Ascending aorta (tissue), 2 donors: Measurements from ENCODE around the gene UBQLN3. TPM values are rescaled to one million over a fixed set of nuclear protein-coding genes. Genes with fewer than 3 reads are reported as not detected.
A peak's percentile ranks its signal among the peaks of the same experiment; 100 is the strongest.

Source experiments
- DNase-seq, 2 donors: peaks; one replicate each; pipeline ENCODE4 v3.0.0-alpha.2; 2019; ENCODE audit warnings: low spot score in 2 of 2
- H3K27ac ChIP-seq, 2 donors: fragments of 200-600 bp; sonication (generic); one replicate each; pipeline ENCODE4 v1.5.1; 2016 to 2017; ENCODE audit warnings: mild to moderate bottlenecking in 1 of 2
- H3K27me3 ChIP-seq: fragments of 200-600 bp; sonication (generic); one replicate; pipeline ENCODE4 v1.5.1; 2017
- H3K36me3 ChIP-seq, 2 donors: fragments of 200-600 bp; sonication (generic); one replicate each; pipeline ENCODE4 v1.5.1; 2016
- H3K4me1 ChIP-seq, 2 donors: fragments of 200-600 bp; sonication (generic); one replicate each; pipeline ENCODE4 v1.5.1; 2016 to 2017; ENCODE audit warnings: mild to moderate bottlenecking in 1 of 2
- H3K4me3 ChIP-seq, 2 donors: fragments of 200-600 bp; sonication (generic); one replicate each; pipeline ENCODE4 v1.5.1; 2016 to 2017; ENCODE audit warnings: mild to moderate bottlenecking in 1 of 2
- H3K9me3 ChIP-seq, 2 donors: fragments of 200-600 bp; sonication (generic); one replicate each; pipeline ENCODE4 v1.5.1; 2016
- CTCF ChIP-seq, 3 experiments: fragments of 200-600 bp in 2 of 3; fragments of 450-650 bp in 1 of 3; sonication (generic) in 2 of 3; IDR thresholded peaks; one replicate each; pipeline ENCODE4 v1.5.1; 2016 to 2019; ENCODE audit warnings: antibody characterized with exemption in 3 of 3, mild to moderate bottlenecking in 1 of 3, moderate library complexity in 1 of 3
- intact Hi-C: fragments of 100-400 bp; cut with DNase I; formaldehyde crosslinking; loops from one replicate; pipeline ENCODE4 v1.15.1; 2023
- total RNA-seq: library from RNA; depleted of rRNA; stranded (reverse); fragments of >200 nt; gene quantifications from one replicate; pipeline ENCODE4 v1.1.0, GENCODE V29; 2016

UBQLN3 gene
- total RNA-seq = not detected

DNA sequence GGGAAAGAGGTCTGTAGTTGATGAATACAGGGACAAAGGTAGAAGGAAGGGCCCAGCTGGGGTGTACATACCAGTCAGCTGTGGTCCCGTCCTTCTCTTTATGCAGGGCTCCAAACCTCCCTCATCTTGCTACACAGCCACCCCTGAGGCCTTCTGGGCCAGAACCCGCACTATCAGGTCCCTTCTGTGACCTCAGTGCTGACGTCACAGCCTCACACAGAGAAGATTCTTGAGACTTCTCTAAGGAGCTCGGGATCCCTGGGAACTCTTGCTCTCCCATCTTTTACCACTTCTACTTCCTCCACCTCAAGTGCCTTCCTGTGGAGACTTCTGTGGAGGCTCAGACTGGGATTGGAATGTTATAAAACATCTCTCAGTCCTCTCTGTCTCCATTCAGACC is at the start of gene UBQLN3:
Gene UBQLN3, minus strand, starts transcription at position 155 of the 400 bp plus-strand sequence. CDS start 399 bp downstream, outside the sequence.
- Histone ChIP-seq H3K4me3 (no peak within 1 kb of the TSS), H3K36me3 (no peaks in the 10 kb centered on the region), H3K4me1 (no peaks in the 10 kb centered on the region), H3K9me3 (no peaks in the 10 kb centered on the region), H3K27me3 (no peaks in the 10 kb centered on the region), H3K27ac (no peak within 1 kb of the TSS)
- intact Hi-C loops = no loop called here
- TF ChIP-seq CTCF (IDR thresholded peaks at IDR 0.05) = no peak
- DNase-seq = no peak

DNA sequence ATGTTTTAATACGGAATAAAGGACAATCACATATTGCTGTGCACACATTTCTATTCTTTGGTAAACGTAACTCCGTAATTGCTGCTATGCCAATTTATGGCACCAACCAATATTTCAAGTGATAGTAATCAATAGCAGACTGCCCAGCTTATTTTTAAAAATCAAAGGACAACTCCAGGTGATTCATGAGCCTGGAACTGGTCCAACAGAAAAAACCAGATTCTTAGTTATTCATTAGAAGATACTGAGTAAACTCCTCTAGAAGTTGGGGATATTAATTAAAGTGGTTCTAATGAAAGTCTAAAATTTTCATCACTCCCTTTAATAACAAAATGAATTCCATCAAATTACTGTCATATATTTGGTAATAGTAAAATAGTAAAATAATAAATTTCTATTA is 48.0 kb upstream of the UBQLN3 start:
- no peaks in the 10 kb centered on the region for H3K36me3 ChIP-seq
- H3K4me3 ChIP-seq = no peak overlapping the region
- no peaks in the 10 kb centered on the region for H3K9me3 ChIP-seq
- no peaks in the 10 kb centered on the region for H3K27me3 ChIP-seq
- H3K27ac ChIP-seq = no peak overlapping the region
- intact Hi-C loops = no loop called here
- no peak for DNase-seq
- H3K4me1 ChIP-seq = no peaks in the 10 kb centered on the region
- no peak for TF ChIP-seq CTCF (IDR thresholded peaks at IDR 0.05)

DNA sequence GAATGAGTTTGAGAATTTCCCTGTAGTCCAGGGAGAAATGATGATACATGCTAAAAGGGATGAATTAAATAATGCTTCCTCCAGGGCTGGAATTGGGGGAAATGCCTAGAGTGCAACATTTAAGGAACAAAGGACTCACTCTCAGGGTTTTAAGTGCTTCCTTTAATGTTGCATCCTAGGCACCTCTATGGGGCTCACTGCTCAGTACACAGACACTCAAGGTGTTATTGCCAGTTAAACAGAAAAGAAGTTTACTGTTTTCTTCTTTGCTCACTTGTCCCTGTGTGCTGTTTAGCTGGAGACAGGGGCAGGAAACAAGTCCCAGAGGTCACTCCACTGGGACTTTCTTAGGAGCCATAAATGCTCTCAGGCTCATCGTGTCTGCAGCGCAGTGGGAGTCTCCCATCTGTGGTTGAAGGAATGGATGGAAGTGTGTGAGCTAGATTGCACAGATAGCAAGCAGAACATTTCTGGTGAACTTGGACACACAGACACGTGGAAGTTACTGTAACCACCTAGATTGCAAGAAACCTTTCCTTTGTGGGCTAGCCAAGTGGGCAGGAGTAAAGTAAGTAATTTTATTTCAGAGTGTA is 46.9 kb upstream of the UBQLN3 start:
- Histone ChIP-seq H3K27ac (no peak overlapping the region), H3K4me1 (no peaks in the 10 kb centered on the region), H3K27me3 (no peaks in the 10 kb centered on the region), H3K36me3 (no peaks in the 10 kb centered on the region), H3K9me3 (no peaks in the 10 kb centered on the region), H3K4me3 (no peak overlapping the region)
- no peak for TF ChIP-seq CTCF (IDR thresholded peaks at IDR 0.05)
- no peak for DNase-seq
- intact Hi-C loops = no loop called here

GRCh38 chr11:5553343-5553742 is 43.6 kb upstream of the UBQLN3 start:
- Histone ChIP-seq H3K27me3 (no peaks in the 10 kb centered on the region), H3K36me3 (no peaks in the 10 kb centered on the region), H3K4me1 (no peaks in the 10 kb centered on the region), H3K27ac (no peak overlapping the region), H3K9me3 (no peaks in the 10 kb centered on the region), H3K4me3 (no peak overlapping the region)
- no peak for DNase-seq
- intact Hi-C loops = no loop called here
- TF ChIP-seq CTCF (IDR thresholded peaks at IDR 0.05) = peak in 1 of 3 experiments; percentile 18

DNA sequence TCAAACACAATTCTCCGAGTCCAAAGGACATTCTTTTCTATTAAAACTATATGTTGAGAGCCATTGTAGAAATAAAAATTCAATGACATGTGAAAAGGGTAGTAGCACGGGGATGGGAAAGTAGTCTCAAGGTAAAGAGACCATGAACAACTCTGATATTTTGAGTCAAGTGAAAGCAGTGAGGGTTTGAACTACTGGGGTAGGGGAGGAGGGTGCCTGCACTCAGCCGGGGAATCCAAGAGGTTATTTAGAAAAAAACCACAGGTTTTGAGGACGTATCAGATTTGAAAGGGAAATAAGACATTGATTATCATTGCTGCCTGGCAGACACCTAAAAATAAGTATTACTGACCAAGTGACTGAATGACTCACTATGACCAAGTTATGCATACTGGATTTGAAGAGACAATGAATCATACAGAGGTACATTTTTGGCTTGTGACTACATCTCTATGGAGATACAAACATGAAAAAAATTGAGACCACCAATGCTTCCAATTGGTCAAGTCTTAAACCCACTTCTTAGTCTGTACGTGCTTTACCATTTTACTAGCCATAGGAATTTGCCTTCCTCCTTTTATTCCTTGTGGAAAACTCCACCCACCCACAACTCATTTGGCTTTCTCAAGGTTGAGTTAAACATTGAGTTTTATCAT is 40.8 kb upstream of the UBQLN3 start:
- H3K27ac ChIP-seq = no peak overlapping the region
- no peaks in the 10 kb centered on the region for H3K4me1 ChIP-seq
- no peaks in the 10 kb centered on the region for H3K36me3 ChIP-seq
- no peak overlapping the region for H3K4me3 ChIP-seq
- intact Hi-C loops = no loop called here
- no peaks in the 10 kb centered on the region for H3K27me3 ChIP-seq
- DNase-seq = no peak
- no peaks in the 10 kb centered on the region for H3K9me3 ChIP-seq
- TF ChIP-seq CTCF (IDR thresholded peaks at IDR 0.05) = no peak
